K562 (cell line): ENCODE results near the gene SMCHD1. TPM values are rescaled to one million over a fixed set of nuclear protein-coding genes. Genes with fewer than 3 reads are reported as not detected.

Experiments
- ASH1L ChIP-seq: fragments of 450-650 bp; IDR thresholded peaks from 2 replicates; pipeline ENCODE4 v1.6.1; 2018; ENCODE audit warnings: borderline replicate concordance, mild to moderate bottlenecking, low read depth; ENCODE audit not compliant: partially characterized antibody
- BDP1 ChIP-seq: IDR thresholded peaks from 3 replicates; pipeline ENCODE4 v1.6.1; 2011; ENCODE audit not compliant: insufficient read length, insufficient read depth
- BRCA1 ChIP-seq, 2 experiments: fragments of 450-650 bp in 1 of 2; sonication (generic) in 1 of 2; formaldehyde crosslinking in 1 of 2; IDR thresholded peaks; 2 replicates each; pipeline versions ENCODE4 v1.5.0 to v1.6.1; 2017 to 2020; ENCODE audit warnings: mild to moderate bottlenecking in 1 of 2, missing genetic modification reagents in 1 of 2
- BRD4 ChIP-seq: fragments of 200-600 bp; sonication (generic); IDR thresholded peaks from 2 replicates; pipeline ENCODE4 v1.6.1; 2017; ENCODE audit warnings: inconsistent platforms
- BRF2 ChIP-seq: IDR thresholded peaks from 3 replicates; pipeline ENCODE4 v1.6.1; 2011; ENCODE audit warnings: borderline replicate concordance, mild to moderate bottlenecking; ENCODE audit not compliant: insufficient read length, insufficient read depth
- CBX3 ChIP-seq, 2 experiments: IDR thresholded peaks; 1 replicate in 1 of 2; 2 replicates in 1 of 2; pipeline ENCODE4 v1.6.1; 2012; ENCODE audit warnings: inconsistent platforms in 2 of 2, low read length in 2 of 2, borderline replicate concordance in 1 of 2, control low read depth in 1 of 2
- CREM ChIP-seq: IDR thresholded peaks from 2 replicates; pipeline ENCODE4 v1.6.1; 2014; ENCODE audit warnings: antibody characterized with exemption, low read depth
- ETV1 ChIP-seq: fragments of 450-650 bp; conservative IDR thresholded peaks from 2 replicates; pipeline ENCODE4 v1.6.1; 2016; ENCODE audit warnings: missing genetic modification characterization, control low read depth, low read depth, missing compliant biosample characterization
- HNRNPLL ChIP-seq: fragments of 200-400 bp; formaldehyde crosslinking; IDR thresholded peaks from 2 replicates; pipeline ENCODE4 v1.6.1; 2017; ENCODE audit warnings: low read length, low read depth, mild to moderate bottlenecking; ENCODE audit not compliant: poor library complexity, severe bottlenecking
- MIER1 ChIP-seq: fragments of 450-650 bp; IDR thresholded peaks from 2 replicates; pipeline ENCODE4 v1.6.1; 2016; ENCODE audit warnings: antibody characterized with exemption, mild to moderate bottlenecking, low read depth
- MTA1 ChIP-seq: fragments of 450-650 bp; IDR thresholded peaks from 2 replicates; pipeline ENCODE4 v1.6.1; 2017; ENCODE audit warnings: borderline replicate concordance
- NFIX ChIP-seq: fragments of 250-450 bp; sonication (Bioruptor Pico); IDR thresholded peaks from 2 replicates; pipeline ENCODE4 v1.4.0; 2020; ENCODE audit warnings: low read depth, mild to moderate bottlenecking, moderate library complexity
- PML ChIP-seq: IDR thresholded peaks from 2 replicates; pipeline ENCODE4 v1.6.1; 2012; ENCODE audit warnings: low read length, inconsistent platforms
- RBBP5 ChIP-seq: fragments of 200-600 bp; sonication (generic); IDR thresholded peaks from 2 replicates; pipeline ENCODE4 v1.6.1; 2012; ENCODE audit warnings: borderline replicate concordance, mild to moderate bottlenecking, low read length, control low read depth, inconsistent platforms; ENCODE audit not compliant: insufficient read depth, poor library complexity, severe bottlenecking
- RBM25 ChIP-seq: fragments of 200-400 bp; formaldehyde crosslinking; IDR thresholded peaks from 2 replicates; pipeline ENCODE4 v1.6.1; 2018; ENCODE audit warnings: low read length, low read depth, moderate library complexity; ENCODE audit not compliant: severe bottlenecking
- RUNX1 ChIP-seq: sonication (generic); IDR thresholded peaks from 2 replicates; pipeline ENCODE4 v1.6.1; 2016; ENCODE audit warnings: antibody characterized with exemption, low read depth
- SRF ChIP-seq, 2 experiments: fragments of 250-450, 450-650 bp in 1 of 2; sonication (Bioruptor Pico) in 1 of 2; sonication (generic) in 1 of 2; formaldehyde crosslinking; IDR thresholded peaks; 2 replicates each; pipeline versions ENCODE4 v1.5.0 to v1.5.1; 2020 to 2022; ENCODE audit warnings: mild to moderate bottlenecking in 1 of 2, missing genetic modification reagents in 1 of 2
- TFAP4 ChIP-seq: sonication (generic); formaldehyde crosslinking; IDR thresholded peaks from 2 replicates; pipeline ENCODE4 v1.8.0; 2022; ENCODE audit warnings: missing genetic modification reagents, mild to moderate bottlenecking, moderate library complexity, borderline replicate concordance
- U2AF2 ChIP-seq: fragments of 200-400 bp; formaldehyde crosslinking; optimal IDR thresholded peaks from 2 replicates; pipeline ENCODE3; 2017; ENCODE audit warnings: low read depth, mild to moderate bottlenecking, low read length
- ZBTB1 ChIP-seq: sonication (generic); formaldehyde crosslinking; IDR thresholded peaks from 2 replicates; pipeline ENCODE4 v1.8.1; 2023; ENCODE audit warnings: missing genetic modification reagents, low read depth, mild to moderate bottlenecking, borderline replicate concordance
- ZFX ChIP-seq: sonication (generic); formaldehyde crosslinking; IDR thresholded peaks from 2 replicates; pipeline ENCODE4 v1.8.0; 2022; ENCODE audit warnings: mild to moderate bottlenecking, missing genetic modification reagents, moderate library complexity
- ZNF12 ChIP-seq: sonication (generic); formaldehyde crosslinking; IDR thresholded peaks from 2 replicates; pipeline ENCODE4 v1.4.0; 2020; ENCODE audit warnings: mild to moderate bottlenecking, missing genetic modification reagents
- ZNF347 ChIP-seq: fragments of 450-650 bp; formaldehyde crosslinking; IDR thresholded peaks from 2 replicates; pipeline ENCODE4 v1.4.0; 2020; ENCODE audit warnings: low read depth, mild to moderate bottlenecking, moderate library complexity
- ZNF740 ChIP-seq, 3 experiments: fragments of 200-800 bp in 1 of 3; sonication (Bioruptor generic) in 1 of 3; sonication (generic) in 1 of 3; formaldehyde crosslinking in 1 of 3; IDR thresholded peaks; 2 replicates each; pipeline versions ENCODE4 v1.6.1 to v1.8.0; 2016 to 2022; ENCODE audit warnings: mild to moderate bottlenecking in 2 of 3, missing compliant biosample characterization in 2 of 3, missing genetic modification characterization in 2 of 3, missing genetic modification reagents in 1 of 3
- ZSCAN29 ChIP-seq: fragments of 450-650 bp; IDR thresholded peaks from 2 replicates; pipeline ENCODE4 v1.6.1; 2017
- polyA plus RNA-seq, 8 experiments: library from polyadenylated mRNA; depleted of rRNA in 4 of 8; stranded (reverse) in 5 of 8; unstranded in 3 of 8; fragments of >200 nt; fragmentation: Nextera tagmentation in 2 of 8; fragmentation: Illumina TruSeq in 1 of 8; extraction: Ambion mirVana in 2 of 8; extraction: Trizol in 1 of 8; gene quantifications; 2 replicates each; pipeline versions ENCODE4 v1.2.1 to v1.2.3, GENCODE V29; 2011 to 2014; ENCODE audit warnings: inconsistent platforms in 1 of 8, missing spikeins in 1 of 8
- total RNA-seq, 7 experiments: library from RNA; depleted of rRNA in 6 of 7; stranded (reverse); fragments of >200 nt in 6 of 7; fragmentation: Illumina TruSeq in 2 of 7; extraction: Trizol in 2 of 7; gene quantifications; 2 replicates each; pipeline versions ENCODE4 v1.2.1 to v1.2.3, GENCODE V29; 2011 to 2021; ENCODE audit warnings: low replicate concordance in 1 of 7
- TF ChIP-seq, protein P1 (sequence below): fragments of 450-650 bp; IDR thresholded peaks from 2 replicates; pipeline ENCODE4 v1.6.1; 2016; ENCODE audit warnings: antibody characterized with exemption

Gene SMCHD1
- total and polyA plus RNA-seq, 9 of the 15 experiments (the other 6 are each of a cell fraction or from before 2014, with no cell fraction given) = 6.3 to 144 (median 72.7) TPM

GRCh38 chr18:2655954-2656236 is 369 bp downstream of the SMCHD1 start (continued):
- TF ChIP-seq ETV1 = no peak
- no peak for TF ChIP-seq NFIX (CRISPR knock-in tag)
- no peak; the same call in none of the 2 replicates for TF ChIP-seq ZFX (CRISPR knock-in tag)
- no peak for TF ChIP-seq ZNF12
- no peak for TF ChIP-seq ZSCAN29
- TF ChIP-seq MTA1 = no peak
- TF ChIP-seq BRD4 = no peak
- TF ChIP-seq RBM25 = no peak
- TF ChIP-seq BRCA1 (IDR thresholded peaks at IDR 0.05) = no peak
- no peak for TF ChIP-seq BRCA1 (CRISPR knock-in tag; IDR thresholded peaks at IDR 0.05)
- TF ChIP-seq CBX3 (IDR thresholded peaks at IDR 0.05; ENCODE audit: borderline replicate concordance in 1 of 2, low read length in 2 of 2) = no peak
- TF ChIP-seq SRF (CRISPR knock-in tag; IDR thresholded peaks at IDR 0.05) = no peak
- TF ChIP-seq TFAP4 (CRISPR knock-in tag) = no peak; the same call in 1 of the 2 replicates
- TF ChIP-seq U2AF2 = no peak
- TF ChIP-seq ZNF347 (CRISPR knock-in tag) = no peak
- TF ChIP-seq BRF2 = no peak
- TF ChIP-seq ZBTB1 (CRISPR knock-in tag) = no peak; the same call in 1 of the 2 replicates
- TF ChIP-seq CREM = no peak
- no peak for TF ChIP-seq RUNX1
- TF ChIP-seq ASH1L = no peak
- no peak for TF ChIP-seq MIER1
- no peak for TF ChIP-seq BDP1
- peak; percentile 38 for TF ChIP-seq RBBP5
- TF ChIP-seq, protein P1, sequence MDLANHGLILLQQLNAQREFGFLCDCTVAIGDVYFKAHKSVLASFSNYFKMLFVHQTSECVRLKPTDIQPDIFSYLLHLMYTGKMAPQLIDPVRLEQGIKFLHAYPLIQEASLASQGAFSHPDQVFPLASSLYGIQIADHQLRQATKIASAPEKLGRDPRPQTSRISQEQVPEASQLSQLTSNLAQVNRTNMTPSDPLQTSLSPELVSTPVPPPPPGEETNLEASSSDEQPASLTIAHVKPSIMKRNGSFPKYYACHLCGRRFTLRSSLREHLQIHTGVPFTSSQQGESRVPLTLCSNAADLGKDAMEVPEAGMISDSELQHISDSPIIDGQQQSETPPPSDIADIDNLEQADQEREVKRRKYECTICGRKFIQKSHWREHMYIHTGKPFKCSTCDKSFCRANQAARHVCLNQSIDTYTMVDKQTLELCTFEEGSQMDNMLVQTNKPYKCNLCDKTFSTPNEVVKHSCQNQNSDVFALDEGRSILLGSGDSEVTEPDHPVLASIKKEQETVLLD = 0 out of 2 replicates have a peak, but pooled peaks have one; percentile 24
- TF ChIP-seq ZNF740 (CRISPR knock-in tag; IDR thresholded peaks at IDR 0.05) = no peak
- no peak for TF ChIP-seq ZNF740 (tag; IDR thresholded peaks at IDR 0.05)
- TF ChIP-seq HNRNPLL = no peak
- no peak for TF ChIP-seq PML
